Testis (tissue), 2 donors: ENCODE measurements around the gene MAP1B.

Experiments
- POLR2A ChIP-seq: fragments of 450-650 bp; IDR thresholded peaks from one replicate; pipeline ENCODE4 v1.6.1; 2017; ENCODE audit warnings: antibody characterized with exemption, mild to moderate bottlenecking, moderate library complexity
- TF ChIP-seq, protein P1 (sequence below), 3 experiments: fragments of 450-650 bp in 2 of 3; fragments of 200-600 bp in 1 of 3; sonication (generic) in 1 of 3; IDR thresholded peaks; one replicate each; pipeline ENCODE4 v1.5.1; 2016 to 2019; ENCODE audit warnings: antibody characterized with exemption in 3 of 3, mild to moderate bottlenecking in 2 of 3, moderate library complexity in 1 of 3

DNA sequence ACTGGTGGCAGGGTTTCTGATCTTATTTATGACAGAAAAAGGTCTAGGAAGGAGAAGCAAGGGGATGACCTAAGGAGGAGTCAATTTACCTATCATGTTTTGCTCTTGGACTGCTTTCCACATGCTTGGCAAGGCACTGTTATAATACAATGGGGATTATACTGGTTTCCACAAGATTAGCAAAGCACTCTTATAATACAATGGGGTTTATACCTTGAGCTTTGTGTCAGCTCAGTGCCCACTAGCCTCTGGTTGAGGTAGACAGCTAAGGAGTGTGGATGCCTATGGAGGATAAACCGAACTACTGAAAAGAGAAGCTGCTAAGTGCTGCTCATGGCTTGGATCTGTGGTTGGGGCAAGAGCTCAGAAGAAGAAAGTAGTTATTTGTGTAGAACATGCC, 144.1 kb downstream of the MAP1B start:
- TF ChIP-seq, protein P1, sequence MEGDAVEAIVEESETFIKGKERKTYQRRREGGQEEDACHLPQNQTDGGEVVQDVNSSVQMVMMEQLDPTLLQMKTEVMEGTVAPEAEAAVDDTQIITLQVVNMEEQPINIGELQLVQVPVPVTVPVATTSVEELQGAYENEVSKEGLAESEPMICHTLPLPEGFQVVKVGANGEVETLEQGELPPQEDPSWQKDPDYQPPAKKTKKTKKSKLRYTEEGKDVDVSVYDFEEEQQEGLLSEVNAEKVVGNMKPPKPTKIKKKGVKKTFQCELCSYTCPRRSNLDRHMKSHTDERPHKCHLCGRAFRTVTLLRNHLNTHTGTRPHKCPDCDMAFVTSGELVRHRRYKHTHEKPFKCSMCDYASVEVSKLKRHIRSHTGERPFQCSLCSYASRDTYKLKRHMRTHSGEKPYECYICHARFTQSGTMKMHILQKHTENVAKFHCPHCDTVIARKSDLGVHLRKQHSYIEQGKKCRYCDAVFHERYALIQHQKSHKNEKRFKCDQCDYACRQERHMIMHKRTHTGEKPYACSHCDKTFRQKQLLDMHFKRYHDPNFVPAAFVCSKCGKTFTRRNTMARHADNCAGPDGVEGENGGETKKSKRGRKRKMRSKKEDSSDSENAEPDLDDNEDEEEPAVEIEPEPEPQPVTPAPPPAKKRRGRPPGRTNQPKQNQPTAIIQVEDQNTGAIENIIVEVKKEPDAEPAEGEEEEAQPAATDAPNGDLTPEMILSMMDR (IDR thresholded peaks at IDR 0.05) = no peak
- TF ChIP-seq POLR2A = no peak
